Activated CD4-positive, alpha-beta T cell treated with anti-CD3 and anti-CD28 coated beads, Interleukin-2, amount 10 ng/mL, durations not matched to agents 7 days and 5 days (primary cell): ENCODE data around the gene ELOVL5. TPM values are rescaled to one million over a fixed set of nuclear protein-coding genes. Genes with fewer than 3 reads are reported as not detected.
A peak's percentile ranks its signal among the peaks of the same experiment; 100 is the strongest.

Experiments
- CTCF ChIA-PET: fragments of 350-600 bp; sonication (Branson Sonifier 250); formaldehyde crosslinking; loops from one replicate; lab custom pipeline; 2021; ENCODE audit warnings: antibody characterized with exemption; lab: Charles Lee
- POLR2A ChIA-PET: fragments of 350-600 bp; sonication (Branson Sonifier 250); formaldehyde crosslinking; loops from one replicate; lab custom pipeline; 2021; ENCODE audit warnings: antibody characterized with exemption; lab: Charles Lee
- DNase-seq: peaks from one replicate; pipeline ENCODE4 v3.0.0-alpha.2; 2020
- H3K27ac Mint-ChIP-seq: one replicate; pipeline ENCODE4 v1.8.0; 2021; ENCODE audit warnings: mild to moderate bottlenecking, moderate library complexity, mixed read lengths
- H3K27me3 Mint-ChIP-seq: one replicate; pipeline ENCODE4 v1.8.0; 2021; ENCODE audit warnings: mixed read lengths
- H3K36me3 Mint-ChIP-seq: one replicate; pipeline ENCODE4 v1.8.0; 2021; ENCODE audit warnings: low read depth, mixed read lengths
- H3K4me1 Mint-ChIP-seq: one replicate; pipeline ENCODE4 v1.8.0; 2021; ENCODE audit warnings: mixed read lengths
- H3K4me3 Mint-ChIP-seq: one replicate; pipeline ENCODE4 v1.8.0; 2021; ENCODE audit warnings: mild to moderate bottlenecking, moderate library complexity, mixed read lengths
- H3K9me3 Mint-ChIP-seq: one replicate; pipeline ENCODE4 v1.8.0; 2021; ENCODE audit warnings: mixed read lengths
- total RNA-seq, 2 experiments: library from RNA; stranded (reverse); gene quantifications; one replicate each; pipeline ENCODE4 v1.2.3, GENCODE V29; 2021

The ELOVL5 gene
- total RNA-seq, 2 experiments from 2014 or later = 124 to 152 TPM

GRCh38 chr6:53338304-53338703 is 10.4 kb downstream of the ELOVL5 start:
- no peaks in the 10 kb centered on the region for H3K27me3 Mint-ChIP-seq
- no peaks in the 10 kb centered on the region for H3K9me3 Mint-ChIP-seq
- H3K27ac Mint-ChIP-seq = peak overlapping the region; percentile 77
- peaks cover 27% of the 10 kb centered on the region for H3K36me3 Mint-ChIP-seq
- DNase-seq = no peak
- H3K4me3 Mint-ChIP-seq = no peak overlapping the region
- peaks cover 91% of the 10 kb centered on the region for H3K4me1 Mint-ChIP-seq
- POLR2A ChIA-PET = no interaction called here
- CTCF ChIA-PET = interaction anchor here (1.6 to 2.1 kb wide), 3 partner anchors 9 to 24 kb away, joined by 4 to 7 read pairs (median 5); no protein-coding TSS in a partner anchor

- no peaks in the 10 kb centered on the region for H3K27me3 Mint-ChIP-seq
- no peak for DNase-seq
- ChIA-PET POLR2A (interaction anchor here (0.7 kb wide), 1 partner anchor 33 kb away, joined by 6 read pairs; no protein-coding TSS in a partner anchor), CTCF (no interaction called here)
- H3K9me3 Mint-ChIP-seq = peaks cover 5% of the 10 kb centered on the region
- peaks cover 43% of the 10 kb centered on the region for H3K36me3 Mint-ChIP-seq
- peak overlapping the region; percentile 75 for H3K4me3 Mint-ChIP-seq
- peaks cover 88% of the 10 kb centered on the region for H3K4me1 Mint-ChIP-seq
- peak overlapping the region; percentile 97 for H3K27ac Mint-ChIP-seq
Observed at GRCh38 chr6:53336070-53336469, 12.7 kb downstream of the ELOVL5 start.

GRCh38 chr6:53335224-53335994 is 13.3 kb downstream of the ELOVL5 start:
- H3K27me3 Mint-ChIP-seq = no peaks in the 10 kb centered on the region
- ChIA-PET POLR2A (interaction anchor here (0.7 kb wide), 1 partner anchor 33 kb away, joined by 6 read pairs; no protein-coding TSS in a partner anchor), CTCF (interaction anchor here (0.9 kb wide), 1 partner anchor 25 kb away, joined by 4 read pairs; no protein-coding TSS in a partner anchor)
- peaks cover 84% of the 10 kb centered on the region for H3K4me1 Mint-ChIP-seq
- peaks cover 5% of the 10 kb centered on the region for H3K9me3 Mint-ChIP-seq
- H3K4me3 Mint-ChIP-seq = peak overlapping the region; percentile 75
- H3K36me3 Mint-ChIP-seq = peaks cover 46% of the 10 kb centered on the region
- peak; percentile 83 for DNase-seq
- peak overlapping the region; percentile 97 for H3K27ac Mint-ChIP-seq

- CTCF ChIA-PET = interaction anchor here (1.5 kb wide), 1 partner anchor 13 kb away, joined by 3 read pairs; no protein-coding TSS in a partner anchor
- POLR2A ChIA-PET = no interaction called here
Observed at GRCh38 chr6:53333439-53334408, 15.0 kb downstream of the ELOVL5 start.

GRCh38 chr6:53331678-53332077 is 17.1 kb downstream of the ELOVL5 start:
- no peak for DNase-seq
- no peak overlapping the region for H3K27ac Mint-ChIP-seq
- H3K27me3 Mint-ChIP-seq = no peaks in the 10 kb centered on the region
- no peak overlapping the region for H3K4me3 Mint-ChIP-seq
- H3K4me1 Mint-ChIP-seq = peaks cover 71% of the 10 kb centered on the region
- peaks cover 36% of the 10 kb centered on the region for H3K36me3 Mint-ChIP-seq
- ChIA-PET CTCF (no interaction called here), POLR2A (interaction anchor here (0.5 kb wide), 1 partner anchor 15 kb away, joined by 3 read pairs; no protein-coding TSS in a partner anchor)
- peaks cover 5% of the 10 kb centered on the region for H3K9me3 Mint-ChIP-seq

More at GRCh38 chr6:53333439-53334408, 15.0 kb downstream of the ELOVL5 start:
- Mint-ChIP-seq H3K9me3 (peaks cover 5% of the 10 kb centered on the region), H3K4me3 (peak overlapping the region; percentile 60), H3K27me3 (no peaks in the 10 kb centered on the region), H3K4me1 (peaks cover 75% of the 10 kb centered on the region), H3K27ac (peak overlapping the region; percentile 87), H3K36me3 (peaks cover 42% of the 10 kb centered on the region)
- DNase-seq = no peak

- Mint-ChIP-seq H3K36me3 (peaks cover 44% of the 10 kb centered on the region), H3K9me3 (peaks cover 5% of the 10 kb centered on the region), H3K27me3 (no peaks in the 10 kb centered on the region), H3K4me3 (no peak overlapping the region), H3K4me1 (peaks cover 68% of the 10 kb centered on the region), H3K27ac (no peak overlapping the region)
- ChIA-PET POLR2A (interaction anchor here (0.5 kb wide), 1 partner anchor 16 kb away, joined by 3 read pairs; no protein-coding TSS in a partner anchor), CTCF (interaction anchor here (1.0 to 2.2 kb wide), 4 partner anchors 9 to 19 kb away, joined by 4 to 13 read pairs (median 6); no protein-coding TSS in a partner anchor)
- DNase-seq = no peak
Observed at GRCh38 chr6:53330137-53330536, 18.6 kb downstream of the ELOVL5 start.

GRCh38 chr6:53328375-53328774 is 20.4 kb downstream of the ELOVL5 start:
- Mint-ChIP-seq H3K36me3 (peaks cover 48% of the 10 kb centered on the region), H3K4me3 (no peak overlapping the region), H3K4me1 (peaks cover 58% of the 10 kb centered on the region), H3K27ac (no peak overlapping the region), H3K9me3 (peaks cover 5% of the 10 kb centered on the region), H3K27me3 (no peaks in the 10 kb centered on the region)
- ChIA-PET POLR2A (no interaction called here), CTCF (interaction anchor here (1.2 to 2.2 kb wide), 5 partner anchors 12 to 21 kb away, joined by 3 to 13 read pairs (median 4); no protein-coding TSS in a partner anchor)
- DNase-seq = no peak

GRCh38 chr6:53327017-53327395 is 21.7 kb downstream of the ELOVL5 start:
- Mint-ChIP-seq H3K27ac (peak overlapping the region; percentile 39), H3K9me3 (no peaks in the 10 kb centered on the region), H3K4me1 (peaks cover 57% of the 10 kb centered on the region), H3K36me3 (peaks cover 45% of the 10 kb centered on the region), H3K27me3 (no peaks in the 10 kb centered on the region), H3K4me3 (no peak overlapping the region)
- CTCF ChIA-PET = interaction anchor here (1.0 to 1.7 kb wide), 3 partner anchors 13 to 20 kb away, joined by 3 to 4 read pairs (median 4); no protein-coding TSS in a partner anchor
- POLR2A ChIA-PET = no interaction called here
- no peak for DNase-seq

GRCh38 chr6:53326372-53327016 is 22.3 kb downstream of the ELOVL5 start:
- Mint-ChIP-seq H3K27me3 (no peaks in the 10 kb centered on the region), H3K9me3 (no peaks in the 10 kb centered on the region), H3K4me3 (no peak overlapping the region), H3K36me3 (peaks cover 40% of the 10 kb centered on the region), H3K27ac (no peak overlapping the region), H3K4me1 (peaks cover 56% of the 10 kb centered on the region)
- POLR2A ChIA-PET = no interaction called here
- DNase-seq = no peak
- CTCF ChIA-PET = interaction anchor here (1.0 to 1.5 kb wide), 3 partner anchors 13 to 26 kb away, joined by 3 to 4 read pairs (median 3); no protein-coding TSS in a partner anchor

- Mint-ChIP-seq H3K36me3 (peaks cover 40% of the 10 kb centered on the region), H3K4me3 (no peak overlapping the region), H3K9me3 (no peaks in the 10 kb centered on the region), H3K4me1 (peaks cover 56% of the 10 kb centered on the region), H3K27me3 (no peaks in the 10 kb centered on the region), H3K27ac (no peak overlapping the region)
- DNase-seq = no peak
- ChIA-PET CTCF (interaction anchor here (1.0 to 1.5 kb wide), 2 partner anchors 15 to 25 kb away, joined by 3 to 4 read pairs; no protein-coding TSS in a partner anchor), POLR2A (no interaction called here)
Observed at GRCh38 chr6:53325785-53326184, 23.0 kb downstream of the ELOVL5 start.

- ChIA-PET CTCF (interaction anchor here (0.6 to 2.2 kb wide), 5 partner anchors 8 to 73 kb away, joined by 3 to 11 read pairs (median 4); no protein-coding TSS in a partner anchor), POLR2A (no interaction called here)
- Mint-ChIP-seq H3K9me3 (no peaks in the 10 kb centered on the region), H3K27ac (peak overlapping the region; percentile 46), H3K27me3 (no peaks in the 10 kb centered on the region), H3K4me3 (no peak overlapping the region), H3K4me1 (peaks cover 51% of the 10 kb centered on the region), H3K36me3 (peaks cover 36% of the 10 kb centered on the region)
- no peak for DNase-seq
Observed at GRCh38 chr6:53322188-53323029, 26.3 kb downstream of the ELOVL5 start.
